Posterior vena cava (tissue), 2 donors: ENCODE data around the gene CUL9. TPM values are rescaled to one million over a fixed set of nuclear protein-coding genes. Genes with fewer than 3 reads are reported as not detected.

Experiments used
- DNase-seq: peaks from one replicate; pipeline ENCODE4 v3.0.0-alpha.2; 2020; ENCODE audit warnings: low spot score
- intact Hi-C, 2 donors: fragments of 100-400 bp; cut with DNase I; formaldehyde crosslinking; loops; one replicate each; pipeline versions ENCODE4 v1.14.1 to v1.14.2; 2022 to 2023
- total RNA-seq, 2 donors: library from RNA; stranded (reverse); fragmentation: NEBNext Ultra II Directional; extraction: Animal tissue kit (Norgen Biotek cat#: 25700); gene quantifications; one replicate each; pipeline ENCODE4 v1.2.1, GENCODE V29; 2021
- donor health status: DM: yes; HTN: yes; CAD: no.
- donor health status: DM: yes; HTN: yes; CAD: no.

CUL9 gene
- total RNA-seq, 2 donors from 2014 or later: 24.5 to 25.5 TPM

DNA sequence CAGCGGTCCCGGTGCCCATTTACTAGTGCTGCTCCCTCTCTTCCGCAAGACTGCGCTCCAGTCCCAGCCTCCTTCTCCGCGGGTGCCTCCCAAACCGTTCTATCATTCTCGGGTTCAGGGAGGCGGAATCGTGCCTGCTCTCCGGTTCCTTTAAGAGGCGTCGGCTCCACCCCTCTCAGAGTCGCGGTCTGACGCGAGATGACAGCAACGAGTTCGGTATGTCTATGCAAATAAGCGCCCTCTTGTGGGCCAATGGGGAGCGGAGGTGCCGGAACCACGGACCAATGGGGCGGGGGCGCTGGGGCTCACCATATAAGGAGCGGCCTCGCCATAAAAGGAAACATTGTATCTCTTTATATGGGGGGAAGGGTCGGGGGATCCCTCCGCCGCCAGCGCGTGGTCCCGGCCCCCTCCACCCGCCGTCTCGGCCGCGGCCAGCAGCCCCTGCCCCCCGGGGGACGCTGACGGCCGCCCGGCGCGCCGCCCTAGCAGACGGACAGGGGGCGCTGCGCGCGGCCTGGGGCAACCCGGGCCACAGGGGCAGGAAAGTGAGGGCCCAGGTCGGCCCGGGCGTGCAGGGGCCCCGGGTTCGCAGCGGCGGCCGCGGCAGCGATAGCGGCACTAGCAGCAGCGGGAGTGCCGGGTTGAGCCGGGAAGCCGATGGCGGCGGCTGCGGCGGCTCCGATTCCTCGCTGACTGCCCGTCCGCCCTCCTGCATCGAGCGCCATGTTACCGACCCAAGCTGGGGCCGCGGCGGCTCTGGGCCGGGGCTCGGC is 10.9 kb upstream of the CUL9 start, which contains the start of gene SRF:
SRF (plus strand) TSS at position 339 of the 776 bp plus-strand sequence; CDS start at position 727, 388 bp downstream.
- intact Hi-C loops: no loop called here
- DNase-seq: peak; percentile 100

DNA sequence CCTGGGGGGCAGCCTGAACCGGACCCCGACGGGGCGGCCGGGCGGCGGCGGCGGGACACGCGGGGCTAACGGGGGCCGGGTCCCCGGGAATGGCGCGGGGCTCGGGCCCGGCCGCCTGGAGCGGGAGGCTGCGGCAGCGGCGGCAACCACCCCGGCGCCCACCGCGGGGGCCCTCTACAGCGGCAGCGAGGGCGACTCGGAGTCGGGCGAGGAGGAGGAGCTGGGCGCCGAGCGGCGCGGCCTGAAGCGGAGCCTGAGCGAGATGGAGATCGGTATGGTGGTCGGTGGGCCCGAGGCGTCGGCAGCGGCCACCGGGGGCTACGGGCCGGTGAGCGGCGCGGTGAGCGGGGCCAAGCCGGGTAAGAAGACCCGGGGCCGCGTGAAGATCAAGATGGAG is 10.3 kb upstream of the CUL9 start:
- no peak for DNase-seq
- intact Hi-C loops: no loop called here

DNA sequence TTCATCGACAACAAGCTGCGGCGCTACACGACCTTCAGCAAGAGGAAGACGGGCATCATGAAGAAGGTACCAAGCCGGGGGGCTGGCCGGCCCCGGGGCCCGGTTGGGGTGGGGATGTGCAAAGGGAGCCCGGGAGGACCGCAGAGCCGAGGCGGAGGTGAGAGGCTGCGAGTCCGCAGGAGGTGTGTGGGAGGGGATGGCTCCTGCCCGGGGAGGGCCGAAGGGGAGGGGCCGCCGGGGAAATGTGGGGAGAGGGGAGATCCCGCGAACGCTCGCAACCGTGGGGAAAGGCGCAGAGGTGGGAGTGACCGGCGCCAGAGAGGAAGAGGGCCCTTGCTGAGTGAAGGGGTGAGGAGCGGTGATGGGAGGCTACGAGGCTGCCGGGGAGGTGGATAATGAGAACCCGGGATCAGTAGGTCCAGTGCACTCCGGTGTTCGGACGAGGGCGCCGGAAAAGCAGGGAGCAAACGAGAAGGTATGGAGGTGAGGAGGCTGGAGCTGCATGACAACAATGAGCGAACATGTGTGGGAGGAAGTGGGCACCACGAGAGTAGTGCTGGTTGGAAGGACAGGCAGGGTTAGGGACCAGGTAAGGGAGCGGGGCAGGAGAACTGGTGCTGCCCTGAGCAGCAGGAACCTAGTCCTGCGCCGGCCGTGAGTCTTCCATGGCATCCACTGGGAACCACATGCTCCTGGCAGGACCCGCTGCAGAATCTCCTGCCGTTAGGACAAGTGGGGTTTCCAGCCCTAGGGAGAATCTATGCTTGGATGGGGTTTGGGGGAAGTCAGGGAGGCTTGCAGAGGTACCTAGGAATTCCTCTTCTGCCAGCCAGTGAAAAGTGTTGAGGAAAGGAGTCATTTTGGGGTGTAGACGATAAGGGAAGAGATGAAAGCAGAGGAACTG is 9.6 kb upstream of the CUL9 start:
- intact Hi-C loops: no loop called here
- DNase-seq: peak; percentile 90

DNA sequence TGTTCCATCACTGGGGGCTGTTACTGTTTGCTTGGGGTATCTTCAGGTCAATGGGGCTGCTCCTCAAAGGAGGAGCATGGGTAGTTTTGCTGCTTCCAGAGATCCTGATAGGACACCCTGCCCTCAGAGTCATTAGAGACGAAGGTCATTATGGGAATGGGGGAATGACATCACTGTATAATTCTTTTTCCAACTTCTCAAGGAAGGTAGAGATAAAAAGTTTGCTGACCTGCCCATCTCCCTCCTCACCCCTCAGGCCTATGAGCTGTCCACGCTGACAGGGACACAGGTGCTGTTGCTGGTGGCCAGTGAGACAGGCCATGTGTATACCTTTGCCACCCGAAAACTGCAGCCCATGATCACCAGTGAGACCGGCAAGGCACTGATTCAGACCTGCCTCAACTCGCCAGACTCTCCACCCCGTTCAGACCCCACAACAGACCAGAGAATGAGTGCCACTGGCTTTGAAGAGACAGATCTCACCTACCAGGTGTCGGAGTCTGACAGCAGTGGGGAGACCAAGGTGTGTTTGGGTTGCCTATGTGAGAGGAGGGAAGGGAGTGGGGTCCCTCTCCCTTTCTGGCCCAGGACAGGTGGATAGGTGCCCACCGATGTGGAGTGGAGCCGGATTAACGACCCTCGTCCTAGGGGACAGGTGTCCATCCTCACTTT is 8.3 kb upstream of the CUL9 start:
- no peak for DNase-seq
- intact Hi-C loops: no loop called here

DNA sequence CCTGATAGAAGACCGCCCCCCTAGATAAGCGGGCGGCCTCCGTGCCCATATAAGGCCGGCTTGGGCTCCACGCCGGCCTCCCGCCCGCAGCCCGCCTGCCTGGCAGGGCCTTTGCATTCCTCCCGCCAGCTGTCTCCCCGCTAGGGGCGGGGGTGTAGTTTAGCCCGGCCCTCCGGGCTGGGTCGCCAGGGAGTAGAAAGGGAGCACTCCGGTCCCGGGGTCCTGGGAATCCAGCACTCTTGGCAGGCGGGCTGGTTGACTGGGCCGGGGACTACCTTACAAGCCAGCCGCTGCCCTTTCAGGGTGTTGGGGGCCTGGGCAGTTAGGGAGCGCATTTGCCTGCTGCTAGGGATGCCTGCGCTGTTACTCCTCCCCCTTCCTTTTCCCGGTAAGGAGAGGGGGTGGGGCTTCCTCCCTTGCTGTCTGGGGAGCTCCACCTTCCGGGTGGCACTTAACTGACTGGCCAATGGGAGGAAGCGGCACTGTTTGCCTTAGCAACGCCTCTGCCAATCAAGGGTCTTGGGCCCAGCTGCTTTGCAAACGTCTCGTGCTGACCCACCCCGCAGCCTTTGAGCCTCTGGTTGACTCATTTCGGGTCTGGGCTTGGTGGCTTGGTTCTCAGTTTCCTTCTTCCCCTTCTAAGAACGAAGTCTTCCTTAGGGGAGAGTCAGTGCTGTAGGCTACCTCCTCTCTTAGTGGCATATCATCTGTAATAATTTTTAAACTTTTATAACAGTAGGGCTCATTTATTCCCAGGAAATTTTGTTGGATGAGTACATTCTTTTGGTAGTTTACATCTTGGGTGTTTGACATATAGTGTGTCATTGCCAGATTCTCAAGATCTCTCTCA is 7.5 kb upstream of the CUL9 start:
- DNase-seq: peak; percentile 99

DNA sequence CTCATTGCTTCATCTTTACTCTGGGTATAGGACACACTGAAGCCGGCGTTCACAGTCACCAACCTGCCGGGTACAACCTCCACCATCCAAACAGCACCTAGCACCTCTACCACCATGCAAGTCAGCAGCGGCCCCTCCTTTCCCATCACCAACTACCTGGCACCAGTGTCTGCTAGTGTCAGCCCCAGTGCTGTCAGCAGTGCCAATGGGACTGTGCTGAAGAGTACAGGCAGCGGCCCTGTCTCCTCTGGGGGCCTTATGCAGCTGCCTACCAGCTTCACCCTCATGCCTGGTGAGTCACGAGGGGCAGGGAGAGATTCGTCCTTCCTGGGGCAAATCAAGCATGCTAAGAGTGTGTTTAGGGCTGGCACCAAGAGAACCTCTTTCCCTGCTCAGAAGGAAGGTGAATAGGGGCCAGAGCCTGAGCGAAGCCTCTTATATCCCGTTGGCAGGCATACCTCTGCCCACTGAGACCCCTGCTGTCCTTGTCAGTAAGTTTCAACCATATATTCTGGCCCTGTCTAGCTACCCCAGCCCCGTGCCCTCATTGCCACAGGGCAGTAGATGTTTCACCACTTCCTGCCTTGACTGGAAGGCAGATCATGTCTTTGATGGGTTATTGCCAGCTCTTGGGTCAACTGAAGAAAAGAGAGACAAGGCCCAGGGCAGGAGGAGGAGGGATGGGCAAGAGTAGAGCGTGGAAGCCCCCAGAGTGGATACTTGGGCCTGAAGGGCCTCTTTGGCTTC is 6.1 kb upstream of the CUL9 start:
- DNase-seq: no peak
- intact Hi-C loops: no loop called here

More for the DNA sequence above, 7.5 kb upstream of the CUL9 start:
- intact Hi-C loops: no loop called here

DNA sequence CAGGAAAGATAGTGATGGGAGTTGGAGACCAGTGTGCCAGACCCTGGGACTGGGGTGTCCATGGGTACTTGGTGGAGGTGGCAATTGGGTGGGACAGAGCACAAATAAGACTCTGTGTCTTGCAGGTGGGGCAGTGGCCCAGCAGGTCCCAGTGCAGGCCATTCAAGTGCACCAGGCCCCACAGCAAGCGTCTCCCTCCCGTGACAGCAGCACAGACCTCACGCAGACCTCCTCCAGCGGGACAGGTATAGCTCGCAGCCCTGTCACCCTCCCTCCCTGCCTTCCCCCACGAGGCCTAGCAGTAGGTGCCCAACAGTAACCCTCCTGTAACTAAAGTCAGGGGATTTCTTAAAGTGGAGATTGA is 5.6 kb upstream of the CUL9 start:
- DNase-seq: no peak
- intact Hi-C loops: no loop called here

DNA sequence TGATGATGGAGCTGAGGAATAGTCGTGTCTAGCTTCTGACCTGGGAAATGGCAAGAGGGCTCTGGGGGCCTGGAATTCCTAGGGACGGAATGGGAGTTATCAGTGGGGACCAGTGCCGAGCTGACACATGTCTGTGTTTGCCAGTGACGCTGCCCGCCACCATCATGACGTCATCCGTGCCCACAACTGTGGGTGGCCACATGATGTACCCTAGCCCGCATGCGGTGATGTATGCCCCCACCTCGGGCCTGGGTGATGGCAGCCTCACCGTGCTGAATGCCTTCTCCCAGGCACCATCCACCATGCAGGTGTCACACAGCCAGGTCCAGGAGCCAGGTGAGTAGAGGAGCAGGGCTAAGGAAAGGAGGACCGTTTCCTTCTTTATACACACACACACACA is 3.8 kb upstream of the CUL9 start:
- no peak for DNase-seq
- intact Hi-C loops: loop anchor here in 1 of 2 donors (2.0 kb wide), 1 partner anchor 41 kb away; no protein-coding TSS in a partner anchor

DNA sequence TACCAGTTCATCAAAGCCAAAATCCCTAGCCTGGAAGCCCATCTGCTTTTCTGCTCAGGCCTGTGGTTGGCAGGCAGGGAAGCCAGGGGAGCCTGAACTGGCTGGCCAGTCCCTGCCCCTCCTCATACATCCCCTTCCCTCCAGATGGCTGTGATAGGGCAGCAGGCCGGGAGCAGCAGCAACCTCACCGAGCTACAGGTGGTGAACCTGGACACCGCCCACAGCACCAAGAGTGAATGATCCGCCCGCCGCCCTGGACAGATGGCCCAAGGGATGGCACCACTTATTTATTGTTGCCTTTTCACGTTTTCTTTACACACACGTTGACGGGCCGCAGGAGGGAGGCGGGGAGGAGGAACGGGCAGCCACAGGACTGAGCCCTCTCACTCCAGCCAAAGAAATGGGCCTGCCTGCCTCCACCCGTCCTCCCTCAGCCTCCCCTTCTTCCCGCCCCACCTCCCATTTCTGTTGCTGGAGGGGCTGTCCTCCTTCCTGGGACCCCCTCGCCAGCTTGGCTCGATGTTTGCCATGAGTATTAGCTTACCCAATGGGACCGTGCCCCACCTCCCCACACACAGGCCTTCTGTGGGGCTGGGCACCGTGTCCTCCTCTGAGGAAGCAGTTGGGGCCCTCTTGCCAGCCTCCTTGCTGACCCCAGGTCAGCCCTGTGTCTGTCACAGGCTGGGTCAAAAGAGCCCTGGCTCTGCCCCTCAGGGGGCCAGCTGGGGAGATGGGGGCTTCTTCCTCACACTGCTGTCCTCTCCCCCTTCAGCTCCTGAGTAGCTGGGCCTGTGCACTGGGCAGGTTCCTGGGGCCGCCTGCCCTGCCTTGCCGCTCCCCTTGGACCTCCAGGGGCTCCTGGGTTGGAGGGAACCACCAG is 2.8 kb upstream of the CUL9 start:
- no peak for DNase-seq
- intact Hi-C loops: loop anchor here in 1 of 2 donors (2.0 kb wide), 1 partner anchor 40 kb away; no protein-coding TSS in a partner anchor

DNA sequence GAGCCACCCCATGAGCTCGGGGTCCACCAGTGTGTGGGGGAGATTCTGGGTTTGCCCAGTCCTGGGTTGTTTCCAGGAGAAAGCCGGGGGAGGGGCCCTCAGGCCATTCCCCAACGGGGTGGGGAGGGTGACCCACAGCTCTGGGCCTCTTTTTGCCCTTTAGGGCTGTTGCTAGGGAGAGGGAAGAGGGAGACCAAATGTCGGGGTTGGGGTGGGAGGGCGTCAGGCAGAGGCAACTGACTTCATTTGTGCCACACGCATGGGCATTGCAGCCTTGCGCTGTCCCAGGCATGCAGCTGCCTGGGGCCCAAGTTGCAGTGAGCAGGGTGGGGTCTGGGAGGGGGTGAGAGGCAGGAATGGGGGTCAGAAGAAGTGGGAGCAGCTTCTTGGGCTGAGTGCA is 1.9 kb upstream of the CUL9 start:
- no peak for DNase-seq
- intact Hi-C loops: loop anchor here in 1 of 2 donors (10.0 kb wide), 1 partner anchor 145 kb away; no protein-coding TSS in a partner anchor

DNA sequence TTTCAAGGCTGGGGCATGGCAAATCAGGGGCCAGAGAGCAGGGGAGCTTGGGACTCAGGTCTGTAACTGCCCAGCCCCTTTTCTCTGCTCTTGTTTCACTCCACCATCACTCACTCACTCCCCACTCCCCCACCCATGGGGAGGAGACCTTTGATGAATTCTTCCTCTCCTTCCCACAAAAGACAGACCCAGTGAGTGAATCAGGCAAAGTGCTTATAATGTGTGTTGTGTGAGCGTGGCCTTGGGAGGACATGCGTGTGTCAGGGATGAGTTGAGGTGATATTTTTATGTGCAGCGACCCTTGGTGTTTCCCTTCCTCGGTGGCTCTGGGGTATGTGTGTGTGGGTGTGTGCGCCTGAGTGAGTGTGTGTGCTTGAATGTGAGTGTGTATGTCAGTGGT is 1.0 kb upstream of the CUL9 start:
- DNase-seq: no peak
- intact Hi-C loops: loop anchor here in 1 of 2 donors (10.0 kb wide), 1 partner anchor 144 kb away; no protein-coding TSS in a partner anchor

DNA sequence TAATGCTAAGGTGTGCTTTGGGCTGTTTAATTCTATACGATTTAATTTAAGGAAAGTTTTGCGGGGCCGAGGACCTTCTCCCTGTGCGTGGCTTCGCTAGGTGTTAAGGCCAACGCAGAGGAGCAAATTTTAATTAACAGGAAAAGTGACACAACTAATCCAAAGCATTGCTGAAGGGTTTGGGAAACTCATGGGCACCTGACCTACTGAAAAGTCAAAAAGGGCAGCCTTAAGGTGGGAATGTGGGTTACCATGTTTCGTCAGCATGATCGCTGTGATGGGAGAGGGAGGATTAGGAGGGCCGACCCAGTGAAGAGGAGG is 415 bp upstream of the CUL9 start:
- intact Hi-C loops: loop anchor here in 1 of 2 donors (10.0 kb wide), 1 partner anchor 143 kb away; no protein-coding TSS in a partner anchor
- DNase-seq: no peak

DNA sequence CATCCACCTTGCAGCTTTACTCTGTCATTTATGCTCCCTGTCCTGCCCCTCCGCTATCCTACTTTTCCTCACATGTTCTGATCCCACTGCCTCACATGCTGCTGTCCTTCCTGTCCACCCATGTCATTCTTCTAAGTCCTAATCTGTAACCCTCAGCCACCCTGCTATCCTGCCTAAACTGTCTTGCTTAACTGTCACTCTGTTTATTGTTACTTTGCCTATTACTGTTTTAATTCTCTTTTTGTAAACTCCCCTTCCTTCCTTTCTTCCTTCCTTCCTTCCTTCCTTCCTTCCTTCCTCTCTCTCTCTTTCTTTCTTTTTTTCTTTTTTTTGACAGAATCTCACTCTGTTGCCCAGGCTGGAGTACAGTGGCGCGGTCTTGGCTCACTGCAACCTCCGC is 1.4 kb downstream of the CUL9 start:
- peak; percentile 1 for DNase-seq
- intact Hi-C loops: loop anchor here in 1 of 2 donors (10.0 kb wide), 1 partner anchor 141 kb away; no protein-coding TSS in a partner anchor

DNA sequence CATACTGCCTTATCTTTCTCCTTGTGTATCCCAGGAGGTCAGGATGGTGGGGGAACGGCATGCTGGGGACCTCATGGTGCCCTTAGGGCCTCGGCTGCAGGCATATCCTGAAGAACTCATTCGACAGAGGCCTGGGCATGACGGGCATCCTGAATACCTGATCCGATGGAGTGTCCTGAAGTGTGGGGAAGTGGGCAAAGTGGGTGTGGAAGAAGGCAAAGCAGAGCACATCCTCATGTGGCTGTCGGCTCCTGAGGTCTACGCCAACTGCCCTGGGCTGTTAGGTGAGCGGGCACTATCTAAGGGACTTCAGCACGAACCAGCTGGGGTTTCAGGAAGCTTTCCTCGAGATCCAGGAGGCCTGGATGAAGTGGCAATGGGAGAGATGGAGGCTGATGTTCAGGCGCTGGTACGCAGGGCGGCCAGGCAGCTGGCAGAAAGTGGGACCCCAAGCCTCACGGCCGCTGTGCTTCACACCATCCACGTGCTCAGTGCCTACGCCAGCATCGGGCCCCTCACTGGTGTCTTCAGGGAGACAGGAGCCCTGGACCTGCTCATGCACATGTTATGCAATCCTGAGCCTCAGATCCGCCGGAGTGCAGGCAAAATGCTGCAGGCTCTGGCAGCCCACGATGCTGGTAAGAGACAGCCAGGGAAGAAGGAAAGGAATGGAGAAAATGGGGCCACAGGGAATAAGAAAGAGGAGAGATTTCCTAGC is 2.4 kb downstream of the CUL9 start:
- DNase-seq: no peak
- intact Hi-C loops: loop anchor here in 1 of 2 donors (10.0 kb wide), 1 partner anchor 140 kb away; no protein-coding TSS in a partner anchor

DNA sequence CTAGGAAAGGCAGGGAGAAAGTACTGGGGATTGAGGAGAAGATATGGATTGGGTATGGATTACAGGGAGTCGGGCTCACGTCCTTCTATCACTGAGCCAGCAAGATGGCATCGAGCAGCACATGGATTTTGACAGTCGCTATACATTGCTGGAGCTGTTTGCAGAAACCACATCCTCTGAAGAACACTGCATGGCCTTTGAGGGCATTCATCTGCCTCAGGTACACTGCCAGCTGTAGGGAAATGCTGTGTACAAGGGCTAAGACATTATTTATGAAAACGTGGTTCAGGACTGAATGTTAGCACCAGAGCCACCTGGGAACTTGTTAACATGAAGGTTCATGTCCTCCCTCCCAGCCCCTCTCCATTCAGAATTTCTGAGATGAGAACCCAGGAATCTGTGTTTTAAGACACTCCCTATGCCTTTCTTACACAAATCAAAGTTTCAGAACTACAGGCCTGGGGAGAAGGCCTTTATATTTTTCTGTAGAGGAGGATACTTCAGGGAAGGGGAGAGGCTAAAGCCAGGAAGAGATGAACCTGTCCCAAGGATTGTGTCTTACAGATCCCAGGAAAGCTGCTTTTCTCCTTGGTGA is 3.5 kb downstream of the CUL9 start:
- intact Hi-C loops: loop anchor here in 1 of 2 donors (10.0 kb wide), 1 partner anchor 139 kb away; no protein-coding TSS in a partner anchor
- DNase-seq: no peak

DNA sequence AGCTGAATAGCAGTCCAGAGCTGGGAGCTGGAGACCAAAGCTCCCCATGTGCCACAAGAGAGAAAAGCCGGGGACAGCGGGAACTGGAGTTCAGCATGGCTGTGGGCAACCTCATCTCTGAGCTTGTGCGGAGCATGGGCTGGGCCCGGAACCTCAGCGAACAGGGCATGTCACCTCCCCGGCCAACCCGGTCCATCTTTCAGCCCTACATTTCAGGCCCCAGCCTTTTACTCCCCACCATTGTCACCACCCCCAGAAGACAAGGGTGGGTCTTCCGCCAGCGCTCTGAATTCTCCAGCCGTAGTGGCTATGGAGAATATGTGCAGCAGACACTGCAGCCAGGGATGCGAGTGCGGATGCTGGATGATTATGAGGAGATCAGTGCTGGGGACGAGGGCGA is 4.0 kb downstream of the CUL9 start:
- DNase-seq: no peak
- intact Hi-C loops: loop anchor here in 1 of 2 donors (10.0 kb wide), 1 partner anchor 139 kb away; no protein-coding TSS in a partner anchor
